GM10847 (cell line): ENCODE measurements around the gene FAM83G.
"Not testable (repeated sequence)": the region's sequence is repeated elsewhere in the genome, so short reads cannot be mapped to it uniquely, and the experiment has no call there.

Experiments
- POLR2A ChIP-seq: IDR thresholded peaks from 2 replicates; pipeline ENCODE4 v1.6.1; 2011; ENCODE audit not compliant: insufficient read length; ENCODE audit errors: extremely low read depth

FAM83G gene, protein sequence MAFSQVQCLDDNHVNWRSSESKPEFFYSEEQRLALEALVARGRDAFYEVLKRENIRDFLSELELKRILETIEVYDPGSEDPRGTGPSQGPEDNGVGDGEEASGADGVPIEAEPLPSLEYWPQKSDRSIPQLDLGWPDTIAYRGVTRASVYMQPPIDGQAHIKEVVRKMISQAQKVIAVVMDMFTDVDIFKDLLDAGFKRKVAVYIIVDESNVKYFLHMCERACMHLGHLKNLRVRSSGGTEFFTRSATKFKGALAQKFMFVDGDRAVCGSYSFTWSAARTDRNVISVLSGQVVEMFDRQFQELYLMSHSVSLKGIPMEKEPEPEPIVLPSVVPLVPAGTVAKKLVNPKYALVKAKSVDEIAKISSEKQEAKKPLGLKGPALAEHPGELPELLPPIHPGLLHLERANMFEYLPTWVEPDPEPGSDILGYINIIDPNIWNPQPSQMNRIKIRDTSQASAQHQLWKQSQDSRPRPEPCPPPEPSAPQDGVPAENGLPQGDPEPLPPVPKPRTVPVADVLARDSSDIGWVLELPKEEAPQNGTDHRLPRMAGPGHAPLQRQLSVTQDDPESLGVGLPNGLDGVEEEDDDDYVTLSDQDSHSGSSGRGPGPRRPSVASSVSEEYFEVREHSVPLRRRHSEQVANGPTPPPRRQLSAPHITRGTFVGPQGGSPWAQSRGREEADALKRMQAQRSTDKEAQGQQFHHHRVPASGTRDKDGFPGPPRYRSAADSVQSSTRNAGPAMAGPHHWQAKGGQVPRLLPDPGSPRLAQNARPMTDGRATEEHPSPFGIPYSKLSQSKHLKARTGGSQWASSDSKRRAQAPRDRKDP

DNA sequence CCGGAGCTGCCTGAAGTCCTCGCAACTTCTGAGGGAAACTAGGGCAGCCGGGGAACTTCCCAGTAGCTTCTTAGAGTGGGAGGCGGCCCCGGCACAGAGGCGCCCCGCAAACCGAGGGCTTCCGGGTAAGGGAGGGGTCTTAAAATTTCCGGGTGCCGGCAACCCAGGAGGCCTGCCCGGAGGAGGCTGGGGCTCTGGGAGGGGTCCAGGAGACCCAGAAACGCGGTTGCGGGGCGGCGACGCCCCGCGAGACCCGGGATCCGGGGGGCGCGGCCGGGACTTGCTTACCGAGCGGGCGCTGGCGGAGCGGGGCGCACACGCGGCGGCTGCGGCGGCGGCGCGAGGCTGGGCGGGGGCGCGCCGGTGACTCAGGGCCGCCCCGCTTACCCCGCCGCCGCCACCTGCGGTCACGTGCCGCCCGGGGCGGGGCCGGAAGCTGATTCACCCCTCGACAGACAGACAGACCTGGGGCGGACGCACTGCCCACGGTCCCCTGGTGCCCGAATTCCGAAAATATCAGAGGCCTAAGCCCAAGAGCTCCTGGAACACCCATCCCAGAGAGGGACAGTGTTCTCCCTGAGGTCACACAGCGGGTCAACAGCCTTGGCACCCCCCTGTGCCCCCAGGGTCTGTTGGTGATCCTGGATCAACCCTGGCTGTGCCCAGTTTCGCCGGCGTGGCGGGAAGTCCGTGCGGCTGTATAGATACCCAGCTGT is at the start of gene FAM83G:
TSS of gene FAM83G (minus strand) at position 344 of the 716 bp plus-strand sequence. CDS start 723 bp downstream, outside the sequence.
- TF ChIP-seq POLR2A, result no peak

DNA sequence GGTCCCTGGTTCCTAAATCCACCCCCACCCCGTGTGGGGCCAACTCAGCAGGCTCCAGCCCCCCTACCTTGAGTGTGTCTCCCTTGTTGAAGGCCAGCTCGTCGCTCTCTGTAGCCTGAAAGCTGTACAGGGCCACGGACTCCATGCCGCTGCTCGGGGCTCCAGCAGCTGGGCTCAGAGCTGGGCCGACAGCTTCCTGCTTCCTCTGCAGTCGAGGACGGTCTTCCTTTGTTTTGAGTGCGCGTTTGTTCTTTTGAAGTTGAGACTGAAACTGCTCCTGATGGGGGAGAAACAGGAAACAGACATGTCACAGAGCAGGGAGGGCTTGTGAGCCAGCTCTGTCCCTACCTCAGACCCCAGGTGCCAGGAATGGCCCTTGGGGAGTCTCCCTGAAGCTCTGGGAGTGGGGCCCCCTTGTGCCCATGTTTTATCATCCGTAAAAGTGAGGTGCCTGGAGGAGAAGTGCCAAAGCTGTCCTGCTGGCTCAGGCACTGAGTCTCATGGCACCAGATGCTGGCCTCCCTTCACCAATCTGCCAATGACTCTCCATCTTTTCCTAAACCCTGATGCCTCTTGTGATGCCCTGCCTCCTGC is 42.3 kb upstream of the FAM83G start, which contains the start of gene GRAP:
TSS of gene GRAP (minus strand) at position 176 of the 594 bp plus-strand sequence. CDS start at position 145, 31 bp downstream.
- TF ChIP-seq POLR2A, result not testable (repeated sequence)

DNA sequence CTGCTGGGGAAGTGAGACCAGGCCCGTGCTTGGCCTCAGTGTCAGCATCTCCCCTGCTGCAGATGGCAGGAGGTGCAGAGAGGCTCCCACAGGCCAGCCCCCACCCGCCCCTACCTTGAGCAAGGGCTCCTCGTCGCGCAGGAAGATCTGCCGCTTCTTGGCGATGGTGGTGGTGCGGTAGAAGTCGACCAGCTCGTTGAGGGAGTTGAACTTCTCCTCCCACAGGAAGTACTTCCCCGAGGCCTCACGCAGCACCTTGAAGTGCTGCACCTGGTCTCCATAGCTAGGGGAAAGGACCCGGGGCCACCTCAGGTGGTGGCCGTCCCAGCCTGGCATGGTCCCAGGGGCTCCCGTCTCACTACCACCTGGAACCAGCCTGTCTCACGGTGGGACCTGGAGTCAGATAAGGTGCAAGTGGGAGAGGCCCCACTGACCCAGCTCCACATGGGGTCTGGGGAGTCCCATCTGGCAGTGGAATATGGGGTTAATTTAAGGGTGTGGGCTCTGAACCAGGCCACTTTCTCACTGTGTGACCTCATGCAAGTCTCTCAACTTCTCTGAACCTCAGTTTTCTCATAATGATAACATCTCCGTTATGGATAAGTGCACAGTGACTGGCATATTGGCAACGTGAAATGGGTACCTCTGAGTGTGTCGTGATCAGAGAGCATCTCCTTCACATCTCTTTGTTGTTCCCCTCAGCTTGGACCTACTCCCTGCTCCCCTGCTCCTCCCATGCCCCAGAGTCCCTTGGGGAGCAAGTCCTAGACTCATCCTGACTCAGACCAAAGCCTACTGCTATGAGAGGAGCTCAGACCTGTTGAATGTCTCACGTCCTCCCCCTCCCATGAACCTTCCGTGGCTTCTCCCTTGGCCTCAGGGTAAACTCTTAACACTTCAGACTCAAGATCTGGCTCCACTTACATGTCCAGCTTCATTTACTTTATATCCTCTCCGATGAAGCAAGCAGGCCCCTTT is 19.8 kb upstream of the FAM83G start:
- TF ChIP-seq POLR2A, result no peak

DNA sequence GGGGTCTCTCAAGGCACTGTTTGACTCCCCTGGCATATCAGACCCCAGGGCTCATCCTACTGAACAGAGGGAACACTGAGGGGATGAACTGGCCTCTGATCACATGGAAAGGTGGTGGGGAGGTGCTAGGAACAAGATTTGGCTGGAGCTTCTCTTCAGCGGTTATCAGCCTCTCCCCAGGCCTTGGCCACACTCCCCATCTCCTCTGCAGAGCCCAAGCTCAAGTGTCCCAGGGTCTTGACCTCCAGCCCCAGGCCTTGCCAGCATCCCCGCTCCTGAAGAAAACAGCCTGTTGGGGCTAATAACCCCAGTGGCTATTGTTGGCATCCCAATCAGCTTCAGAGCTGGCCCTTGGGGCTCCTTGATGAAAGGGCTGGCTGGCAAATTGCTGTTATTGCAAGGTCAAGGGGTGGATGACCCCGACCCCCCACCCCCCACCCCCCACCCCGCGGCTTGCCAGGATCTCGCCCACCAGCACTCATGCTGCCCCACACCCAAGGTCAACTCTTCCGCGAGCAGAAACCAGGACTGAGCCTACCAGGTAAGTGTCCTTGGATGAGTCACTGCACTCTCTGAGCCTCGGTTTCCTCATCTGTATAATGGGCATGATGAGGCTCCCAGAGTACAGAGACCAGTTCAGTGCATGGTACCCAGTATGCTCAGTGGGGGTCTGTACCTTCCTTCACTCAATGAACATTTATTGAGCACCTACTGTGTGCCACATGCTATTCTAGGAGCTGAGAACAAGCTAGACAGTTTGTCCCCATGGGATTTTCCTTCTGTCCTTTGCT is 18.8 kb upstream of the FAM83G start:
- TF ChIP-seq POLR2A, result no peak

DNA sequence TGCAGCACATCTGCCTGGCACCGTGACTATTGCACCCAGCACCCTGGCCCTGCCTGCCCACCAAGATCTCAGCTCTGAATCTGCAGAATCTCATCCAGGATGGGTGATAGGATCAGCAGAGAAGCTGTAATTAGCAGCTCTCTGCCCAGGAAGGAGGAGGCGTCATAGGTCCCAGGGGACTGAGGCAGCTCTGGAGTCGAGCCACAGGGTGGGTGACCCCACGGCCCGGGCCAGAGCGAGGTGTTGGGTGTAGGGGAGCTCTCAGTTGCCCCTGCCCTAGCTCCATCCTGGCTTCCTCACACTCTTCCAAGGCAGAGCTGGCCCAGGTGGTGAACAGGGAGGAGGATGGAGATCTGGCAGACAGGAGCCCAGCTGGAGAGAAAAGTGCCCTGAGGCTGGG is 18.2 kb upstream of the FAM83G start:
- TF ChIP-seq POLR2A, result no peak

DNA sequence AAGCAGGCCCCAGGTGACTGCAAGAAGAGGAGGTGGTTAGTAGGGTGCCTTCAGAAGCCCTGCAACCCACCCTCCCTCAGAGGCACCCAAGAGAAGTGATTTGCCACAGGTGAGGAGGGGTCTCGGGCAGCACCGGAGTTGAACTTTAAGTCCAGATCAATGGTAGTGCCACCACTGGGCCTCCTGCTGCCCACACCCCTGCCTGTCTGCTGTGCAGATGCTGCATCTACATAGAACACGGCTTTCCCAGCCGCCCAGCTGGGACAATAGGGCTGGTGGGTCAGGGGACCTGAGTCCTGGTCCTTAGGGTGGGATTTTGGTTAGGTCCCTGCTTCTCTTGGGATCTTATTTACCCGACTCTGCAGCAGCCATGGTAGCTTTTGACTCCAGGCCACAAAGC is 17.6 kb upstream of the FAM83G start:
- no peak for TF ChIP-seq POLR2A

DNA sequence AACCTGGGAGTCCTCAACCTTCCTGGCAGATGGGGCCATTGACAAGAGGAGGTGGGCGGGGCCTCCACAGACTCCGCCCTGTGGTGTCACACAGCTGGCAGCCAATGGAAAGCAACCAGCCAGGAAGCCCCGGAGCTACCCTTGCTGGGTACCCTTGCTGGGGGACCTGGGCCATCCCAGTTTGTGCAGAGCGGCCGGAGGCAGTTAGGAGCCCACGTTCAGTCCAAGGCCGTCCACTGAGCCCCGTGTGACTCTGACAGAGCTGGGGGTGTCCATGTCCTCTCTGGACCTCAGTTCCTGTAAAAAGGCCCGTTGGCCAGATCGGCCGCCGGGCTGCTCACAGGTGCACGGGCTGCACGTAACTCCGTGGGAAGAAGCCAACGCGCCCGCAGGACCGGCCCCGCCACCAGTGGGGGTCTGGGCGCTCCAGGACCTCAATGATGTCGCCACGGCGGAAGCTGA is 17.1 kb upstream of the FAM83G start:
- TF ChIP-seq POLR2A, result no peak

DNA sequence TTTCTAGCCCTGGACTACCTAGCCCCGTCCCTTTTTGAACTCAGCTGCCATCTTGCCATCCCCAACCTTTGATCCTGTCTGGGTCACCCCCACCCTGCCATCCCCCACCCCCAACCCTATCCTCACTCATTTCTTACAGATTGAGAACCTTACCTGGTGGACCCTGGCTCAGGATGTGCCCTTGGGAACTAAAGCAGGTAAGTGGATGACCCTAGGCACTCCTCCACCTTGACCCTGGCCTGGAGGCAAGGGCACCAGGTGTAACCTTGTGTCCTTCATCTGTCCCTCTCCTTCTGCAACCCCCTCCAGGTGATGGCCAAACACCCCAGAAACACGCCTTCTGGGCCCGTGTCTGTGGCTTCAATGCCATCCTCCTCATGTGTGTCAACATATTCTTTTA is 15.5 kb upstream of the FAM83G start:
- no peak for TF ChIP-seq POLR2A

DNA sequence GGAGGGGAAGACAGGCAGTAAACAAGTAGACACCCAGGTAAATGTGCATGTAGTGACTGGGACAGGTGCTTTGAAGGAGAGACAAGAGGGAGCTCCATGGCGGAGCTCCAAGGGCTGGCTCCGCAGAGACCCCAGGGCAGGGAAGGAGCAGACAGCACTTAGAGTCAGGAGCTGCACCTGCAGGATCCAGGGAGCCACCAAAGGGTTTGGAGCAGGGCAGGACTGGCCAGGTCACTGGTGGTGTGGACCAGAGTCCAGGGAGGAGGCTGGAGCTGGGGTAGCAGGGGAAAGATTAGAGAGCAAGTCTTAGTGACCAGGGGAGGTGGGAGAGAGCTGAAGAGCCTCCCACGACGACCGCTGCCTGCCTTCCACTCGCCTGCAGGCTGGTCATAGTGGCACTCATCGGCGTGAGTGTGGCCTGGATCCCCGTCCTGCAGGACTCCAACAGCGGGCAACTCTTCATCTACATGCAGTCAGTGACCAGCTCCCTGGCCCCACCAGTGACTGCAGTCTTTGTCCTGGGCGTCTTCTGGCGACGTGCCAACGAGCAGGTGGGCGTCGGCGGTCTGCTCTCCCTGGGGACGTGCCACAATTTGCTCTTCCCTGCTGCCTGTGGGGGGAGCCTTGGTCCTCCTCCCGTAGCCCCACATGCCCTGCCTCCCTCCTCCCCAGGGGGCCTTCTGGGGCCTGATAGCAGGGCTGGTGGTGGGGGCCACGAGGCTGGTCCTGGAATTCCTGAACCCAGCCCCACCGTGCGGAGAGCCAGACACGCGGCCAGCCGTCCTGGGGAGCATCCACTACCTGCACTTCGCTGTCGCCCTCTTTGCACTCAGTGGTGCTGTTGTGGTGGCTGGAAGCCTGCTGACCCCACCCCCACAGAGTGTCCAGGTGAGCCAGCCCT is 14.7 kb upstream of the FAM83G start:
- no peak for TF ChIP-seq POLR2A

DNA sequence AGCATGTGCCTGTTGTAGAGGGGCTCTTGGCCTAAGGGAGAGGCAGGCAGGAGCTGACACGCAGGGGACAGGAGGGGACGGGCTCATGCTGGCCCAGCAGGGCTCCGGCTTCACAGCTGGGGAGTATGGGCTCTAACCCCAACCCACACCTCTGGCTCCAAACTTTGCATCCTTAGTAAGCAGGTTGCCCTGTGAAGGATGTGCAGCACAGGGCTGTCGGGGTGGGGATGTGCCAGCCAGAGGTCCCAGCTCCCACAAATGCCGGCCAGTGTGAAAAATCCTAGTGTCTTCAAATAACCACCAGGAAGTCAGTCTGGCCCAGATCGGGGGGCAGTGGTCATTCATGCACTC is 14.0 kb upstream of the FAM83G start:
- peak; percentile 1 for TF ChIP-seq POLR2A

DNA sequence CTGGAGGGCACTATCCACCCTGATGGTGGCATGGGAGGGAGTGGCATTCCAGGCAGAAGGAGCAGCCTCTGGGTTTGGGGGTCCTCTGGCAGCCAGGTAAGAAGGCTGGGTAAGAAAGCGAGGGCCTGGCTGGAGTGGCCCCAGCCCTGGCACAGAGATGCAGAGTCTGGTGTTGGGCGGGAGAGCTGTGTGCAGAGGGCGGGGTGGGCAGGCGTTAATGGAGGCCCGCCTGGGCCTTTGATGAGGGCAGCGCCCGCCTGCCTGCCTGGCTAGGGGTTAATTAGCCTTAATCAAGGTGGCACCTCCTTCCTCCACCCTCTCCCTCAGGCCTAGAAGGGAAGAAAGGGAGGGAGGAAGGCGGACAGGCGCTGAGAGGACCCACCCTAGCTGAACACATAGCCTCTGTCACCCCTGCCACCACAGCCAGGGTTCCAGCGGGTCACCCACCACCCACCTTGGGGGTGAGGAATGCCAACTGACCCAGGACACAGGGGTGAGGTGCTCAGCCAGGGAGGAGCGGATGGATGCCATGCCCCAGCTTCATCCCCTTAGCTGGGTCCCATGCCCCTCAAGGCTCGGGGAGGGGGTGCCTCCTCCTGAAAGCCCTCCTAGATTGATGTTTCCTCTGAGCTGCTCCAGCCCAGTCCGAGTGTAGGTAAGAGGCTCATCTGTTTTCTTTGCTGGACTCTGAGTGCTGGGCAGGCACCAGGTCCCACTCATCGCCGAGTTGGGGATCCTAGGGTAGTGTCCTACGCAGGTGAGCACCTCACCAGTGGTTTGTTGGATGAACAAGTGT is 13.4 kb upstream of the FAM83G start:
- peak; percentile 13 for TF ChIP-seq POLR2A
